Suppressor macrophage treated with lipopolysaccharide for 1 hour (primary cell): ENCODE measurements around the gene CSF1.

ENCODE experiments used
- DNase-seq, 3 donors: peaks; one replicate each; pipeline ENCODE4 v3.0.0-alpha.2; 2020 to 2022

CSF1 gene

GRCh38 chr1:109979489-109980091 lies 68.9 kb downstream of the CSF1 start:
- DNase-seq, result peak; percentile 69 to 79 (median 72)
